HepG2 (cell line): ENCODE measurements around the gene NAPEPLD. TPM values are rescaled to one million over a fixed set of nuclear protein-coding genes. Genes with fewer than 3 reads are reported as not detected.

ENCODE experiments used
- ATAC-seq: fragments of 200-7000 bp; cut with Tn5 transposase; 3 replicates; pipeline ENCODE4 v1.9.1; 2020; ENCODE audit warnings: mild to moderate bottlenecking, moderate library complexity
- BruUV-seq: library from RNA; stranded (reverse); fragments of 400-500 nt; replicated peaks from 2 replicates; lab custom pipeline; 2021; lab: Mats Ljungman, UMichigan
- CTCF ChIA-PET: fragments of 300-600 bp; formaldehyde crosslinking; extraction: SDS; loops from one replicate; lab custom pipeline; 2021; ENCODE audit warnings: low total read pairs, inconsistent platforms, low intra/inter-chr PET ratio; lab: Yijun Ruan, JAX
- POLR2A ChIA-PET: fragments of 350-600 bp; sonication (Branson Sonifier 250); formaldehyde crosslinking; loops from one replicate; lab custom pipeline; 2020; ENCODE audit warnings: antibody characterized with exemption, inconsistent platforms; lab: Yijun Ruan, JAX
- DNase-seq: peaks from one replicate; pipeline ENCODE4 v3.0.0-alpha.2; 2015; ENCODE audit warnings: low spot score
- FAIRE-seq: peaks from 3 replicates; lab custom pipeline; 2011; peaks lifted over from hg19 to GRCh38; lab: Jason Lieb, UNC
- H2AFZ ChIP-seq: one replicate; pipeline ENCODE4 v1.6.1; 2011; ENCODE audit warnings: low read length, inconsistent platforms
- H3K27ac ChIP-seq: fragments of 300-600 bp; 3 replicates; pipeline ENCODE4 v1.8.0; 2011; ENCODE audit warnings: mixed run types, mild to moderate bottlenecking, mixed read lengths, low read length, inconsistent platforms; ENCODE audit not compliant: insufficient read depth; ENCODE audit errors: extremely low read length
- H3K27me3 ChIP-seq, 2 experiments: fragments of 200-600 bp in 1 of 2; 2 replicates in 1 of 2; 3 replicates in 1 of 2; pipeline versions ENCODE4 v1.6.0 to v1.8.0; 2011; ENCODE audit warnings: low read length in 2 of 2, mild to moderate bottlenecking in 2 of 2, moderate library complexity in 2 of 2, inconsistent platforms in 1 of 2; ENCODE audit not compliant: insufficient read depth in 2 of 2, control insufficient read depth in 1 of 2
- H3K36me3 ChIP-seq, 2 experiments: fragments of 200-600 bp in 1 of 2; replicated peaks in 1 of 2; 2 replicates in 1 of 2; 3 replicates in 1 of 2; pipeline versions ENCODE4 v1.5.1 to v1.8.0; 2011; ENCODE audit warnings: low read length in 2 of 2, inconsistent platforms in 1 of 2; ENCODE audit not compliant: insufficient read depth in 2 of 2, control insufficient read depth in 1 of 2
- H3K4me1 ChIP-seq: 2 replicates; pipeline ENCODE4 v1.5.1; 2012; ENCODE audit warnings: low read length, inconsistent platforms; ENCODE audit not compliant: insufficient read depth
- H3K4me2 ChIP-seq: 2 replicates; pipeline ENCODE4 v1.6.0; 2011; ENCODE audit warnings: low read depth, low read length, inconsistent platforms
- H3K4me3 ChIP-seq, 3 experiments: fragments of 200-600 bp in 1 of 3; sonication (generic), shearing (Covaris generic) in 1 of 3; replicated peaks in 1 of 3; 2 replicates each; pipeline ENCODE4 v1.5.1; 2011 to 2016; ENCODE audit warnings: low read length in 3 of 3, inconsistent platforms in 2 of 3, low read depth in 2 of 3, mild to moderate bottlenecking in 2 of 3, control low read depth in 1 of 3, mixed read lengths in 1 of 3; ENCODE audit not compliant: insufficient read depth in 1 of 3
- H3K79me2 ChIP-seq: one replicate; pipeline ENCODE4 v1.6.1; 2011; ENCODE audit warnings: low read length, inconsistent platforms; ENCODE audit not compliant: insufficient read depth
- H3K9ac ChIP-seq: 2 replicates; pipeline ENCODE4 v1.6.0; 2011; ENCODE audit warnings: mild to moderate bottlenecking, low read depth, low read length, inconsistent platforms; ENCODE audit not compliant: insufficient read depth
- H3K9me3 ChIP-seq: 2 replicates; pipeline ENCODE4 v1.5.1; 2012; ENCODE audit warnings: mild to moderate bottlenecking, low read length
- H4K20me1 ChIP-seq: 2 replicates; pipeline ENCODE4 v1.6.0; 2011; ENCODE audit warnings: inconsistent platforms, mild to moderate bottlenecking, low read length, moderate library complexity; ENCODE audit not compliant: insufficient read depth
- CEBPG ChIP-seq: IDR thresholded peaks from 2 replicates; pipeline ENCODE4 v1.6.1; 2016
- HOXA3 ChIP-seq: sonication (generic); formaldehyde crosslinking; IDR thresholded peaks from 2 replicates; pipeline ENCODE4 v1.5.0; 2020; ENCODE audit warnings: missing genetic modification reagents
- HOXD1 ChIP-seq: sonication (generic); formaldehyde crosslinking; IDR thresholded peaks from 2 replicates; pipeline ENCODE4 v1.5.0; 2020; ENCODE audit warnings: missing genetic modification reagents
- KLF11 ChIP-seq: IDR thresholded peaks from 2 replicates; pipeline ENCODE4 v1.6.1; 2016; ENCODE audit warnings: missing compliant biosample characterization
- MEIS2 ChIP-seq: sonication (generic); formaldehyde crosslinking; IDR thresholded peaks from 2 replicates; pipeline ENCODE4 v1.9.0; 2021; ENCODE audit warnings: mild to moderate bottlenecking, missing genetic modification reagents
- POLR2AphosphoS5 ChIP-seq: IDR thresholded peaks from 2 replicates; pipeline ENCODE4 v1.6.1; 2012; ENCODE audit warnings: low read depth, low read length
- TCF12 ChIP-seq, 2 experiments: fragments of 450-650 bp in 1 of 2; sonication (generic) in 1 of 2; formaldehyde crosslinking in 1 of 2; IDR thresholded peaks; 2 replicates each; pipeline versions ENCODE4 v1.6.1 to v1.8.0; 2017 to 2022; ENCODE audit warnings: antibody characterized with exemption in 1 of 2, mild to moderate bottlenecking in 1 of 2, missing genetic modification reagents in 1 of 2, moderate library complexity in 1 of 2
- ZFX ChIP-seq: sonication (generic); formaldehyde crosslinking; IDR thresholded peaks from 2 replicates; pipeline ENCODE4 v1.4.0; 2020; ENCODE audit warnings: mild to moderate bottlenecking, low read depth, missing genetic modification reagents, moderate library complexity
- ZKSCAN5 ChIP-seq: sonication (generic); formaldehyde crosslinking; IDR thresholded peaks from 2 replicates; pipeline ENCODE4 v1.5.1; 2020; ENCODE audit warnings: mild to moderate bottlenecking, missing genetic modification reagents
- ZNF24 ChIP-seq: fragments of 450-650 bp; IDR thresholded peaks from 2 replicates; pipeline ENCODE4 v1.6.1; 2017; ENCODE audit warnings: antibody characterized with exemption, mild to moderate bottlenecking
- ZNF496 ChIP-seq: sonication (generic); formaldehyde crosslinking; IDR thresholded peaks from 2 replicates; pipeline ENCODE4 v1.8.1; 2023; ENCODE audit warnings: mild to moderate bottlenecking, moderate library complexity, missing genetic modification reagents; ENCODE audit not compliant: insufficient replicate concordance
- ZNF572 ChIP-seq: sonication (generic); formaldehyde crosslinking; IDR thresholded peaks from 2 replicates; pipeline ENCODE4 v1.5.1; 2020; ENCODE audit warnings: mild to moderate bottlenecking, missing genetic modification reagents
- ZNF749 ChIP-seq: sonication (generic); formaldehyde crosslinking; IDR thresholded peaks from 2 replicates; pipeline ENCODE4 v1.8.0; 2022; ENCODE audit warnings: mild to moderate bottlenecking, missing genetic modification reagents, moderate library complexity, borderline replicate concordance
- ZSCAN12 ChIP-seq: sonication (generic); formaldehyde crosslinking; IDR thresholded peaks from 2 replicates; pipeline ENCODE4 v1.9.0; 2021; ENCODE audit warnings: mild to moderate bottlenecking, missing genetic modification reagents
- WGBS: methylation state at CpG from one replicate; pipeline ENCODE4 v1.1.6; 2017; ENCODE audit warnings: low lambda C conversion rate; 5-methylcytosine and 5-hydroxymethylcytosine counted together
- in situ Hi-C: cut with HindIII; loops from 2 replicates; pipeline ENCODE4 v1.10.0; 2017; ENCODE audit warnings: low pct_unique_long_range_greater_than_20kb; ENCODE audit not compliant: extremely low pct_ligation_motif_present
- intact Hi-C: fragments of 100-400 bp; cut with micrococcal nuclease; formaldehyde crosslinking; loops from one replicate; pipeline ENCODE4 v1.10.0; 2022; ENCODE audit not compliant: unreplicated experiment
- polyA plus RNA-seq, 8 experiments: library from polyadenylated mRNA; depleted of rRNA in 3 of 8; stranded (reverse) in 7 of 8; unstranded in 1 of 8; fragments of >200 nt; fragmentation: Illumina TruSeq in 4 of 8; extraction: Trizol in 4 of 8; gene quantifications; 2 replicates each; pipeline versions ENCODE4 v1.2.1 to v1.2.3, GENCODE V29; 2011 to 2016; ENCODE audit warnings: low read depth in 4 of 8, missing spikeins in 1 of 8, mixed read lengths in 1 of 8; ENCODE audit not compliant: insufficient read depth in 1 of 8
- total RNA-seq, 5 experiments: library from RNA; depleted of rRNA; stranded (reverse); fragments of >200 nt; fragmentation: Illumina TruSeq; extraction: Trizol; gene quantifications; 2 replicates each; pipeline ENCODE4 v1.2.3, GENCODE V29; 2016; ENCODE audit warnings: low read depth in 1 of 5
- TF ChIP-seq, protein P1 (sequence below): sonication (generic); formaldehyde crosslinking; IDR thresholded peaks from 2 replicates; pipeline ENCODE4 v1.4.0; 2020; ENCODE audit warnings: missing genetic modification reagents
- TF ChIP-seq, protein P2 (sequence below): sonication (generic); formaldehyde crosslinking; IDR thresholded peaks from 2 replicates; pipeline ENCODE4 v1.4.0; 2020; ENCODE audit warnings: missing genetic modification reagents, mild to moderate bottlenecking, borderline replicate concordance

The NAPEPLD gene
- total and polyA plus RNA-seq, 2 of the 13 experiments (the other 11 are each of a cell fraction or from before 2014, with no cell fraction given) = 3.4 to 5.6 TPM

DNA sequence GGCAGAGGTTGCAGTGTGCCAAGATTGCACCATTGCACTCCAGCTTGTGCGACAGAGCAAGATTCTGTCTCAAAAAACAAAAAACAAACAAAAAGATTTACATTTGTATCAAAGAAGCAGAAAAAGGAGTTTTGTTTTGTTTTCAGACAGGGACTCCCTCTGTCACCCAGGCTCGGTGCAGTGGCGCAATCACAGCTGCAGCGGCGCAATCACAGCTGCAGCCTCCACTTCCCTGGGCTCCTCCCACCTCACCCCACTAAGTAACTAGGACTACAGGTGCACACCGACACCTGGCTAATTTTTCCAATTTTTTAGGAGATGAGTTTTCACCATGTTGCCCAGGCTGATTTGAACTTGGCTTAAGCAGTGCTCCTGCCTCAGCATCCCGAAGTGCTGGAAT, 72.1 kb downstream of the NAPEPLD start (continued):
- TF ChIP-seq CEBPG (CRISPR knock-in tag) = peak; percentile 37; the same call in 1 of the 2 replicates
- TF ChIP-seq ZFX (CRISPR knock-in tag) = no peak
- no peak for TF ChIP-seq ZKSCAN5 (CRISPR knock-in tag)
- peak; percentile 21; the same call in 1 of the 2 replicates for TF ChIP-seq HOXA3

DNA sequence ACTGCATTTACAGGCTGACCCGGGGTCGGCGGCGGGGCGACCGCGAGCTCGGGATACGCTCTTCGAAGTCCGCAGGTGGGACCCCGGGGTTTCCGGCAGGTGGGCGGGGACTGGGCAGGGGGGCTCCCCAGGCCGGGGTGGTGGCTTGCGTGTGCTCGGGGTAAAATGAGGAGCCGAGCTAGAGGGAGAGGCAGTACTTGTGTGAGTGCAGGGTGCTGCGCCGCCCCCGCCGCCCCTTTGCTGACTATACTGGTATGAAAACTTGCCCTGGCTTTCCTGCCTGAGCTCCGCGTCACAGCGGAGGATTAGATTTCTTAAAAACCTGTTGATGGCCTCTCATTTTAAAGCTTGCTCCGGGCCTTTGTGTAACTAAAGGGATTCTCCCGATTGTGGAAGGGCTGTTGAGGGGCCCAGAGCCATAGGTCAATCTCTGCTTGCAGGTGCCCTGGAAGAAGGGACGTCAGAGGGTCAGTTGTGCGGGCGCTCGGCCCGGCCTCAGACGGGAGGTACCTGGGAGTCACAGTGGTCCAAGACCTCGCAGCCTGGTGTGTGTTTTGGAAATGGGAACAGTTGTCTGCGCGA, 73.5 kb downstream of the NAPEPLD start:
- peaks cover 22% of the 10 kb centered on the region for H3K4me1 ChIP-seq
- in situ Hi-C loops = no loop called here
- WGBS = 0% methylated on average over 3 of the region's 36 CpGs
- no peaks in the 10 kb centered on the region; a peak in 1 of 5 replicates for H3K36me3 ChIP-seq
- peak overlapping the region; percentile 78 for H3K9ac ChIP-seq
- H3K27ac ChIP-seq = peak overlapping the region; percentile 76
- BruUV-seq = no TSS peak
- intact Hi-C loops = loop anchor here (1.0 kb wide), 1 partner anchor 74 kb away; the partner anchor contains the start of gene NAPEPLD
- no peaks in the 10 kb centered on the region; a peak in 1 of 5 replicates for H3K27me3 ChIP-seq
- peaks cover 21% of the 10 kb centered on the region for H3K79me2 ChIP-seq
- H3K9me3 ChIP-seq = no peaks in the 10 kb centered on the region
- peak; percentile 54 for ATAC-seq
- no peak for FAIRE-seq
- no peak overlapping the region for H2AFZ ChIP-seq
- H3K4me2 ChIP-seq = peak overlapping the region; percentile 95
- H4K20me1 ChIP-seq = no peaks in the 10 kb centered on the region
- POLR2A ChIA-PET = interaction anchor here (0.8 to 2.3 kb wide), 11 partner anchors 8 to 1938 kb away, joined by 3 to 17 read pairs (median 7); partner anchors contain the start of genes FAM185A and NAPEPLD
- peak overlapping the region; percentile 80 to 93 (median 91) for H3K4me3 ChIP-seq
- CTCF ChIA-PET = no interaction called here
- DNase-seq = peak; percentile 50
- TF ChIP-seq HOXD1 (CRISPR knock-in tag) = 0 out of 2 replicates have a peak, but pooled peaks have one; percentile 18
- no peak for TF ChIP-seq ZNF24
- TF ChIP-seq ZNF572 (CRISPR knock-in tag) = peak; percentile 22; the same call in 1 of the 2 replicates
- no peak for TF ChIP-seq ZSCAN12
- no peak for TF ChIP-seq ZNF496 (CRISPR knock-in tag)
- no peak for TF ChIP-seq KLF11 (CRISPR knock-in tag)
- TF ChIP-seq ZNF749 (CRISPR knock-in tag) = no peak
- TF ChIP-seq, protein P1, sequence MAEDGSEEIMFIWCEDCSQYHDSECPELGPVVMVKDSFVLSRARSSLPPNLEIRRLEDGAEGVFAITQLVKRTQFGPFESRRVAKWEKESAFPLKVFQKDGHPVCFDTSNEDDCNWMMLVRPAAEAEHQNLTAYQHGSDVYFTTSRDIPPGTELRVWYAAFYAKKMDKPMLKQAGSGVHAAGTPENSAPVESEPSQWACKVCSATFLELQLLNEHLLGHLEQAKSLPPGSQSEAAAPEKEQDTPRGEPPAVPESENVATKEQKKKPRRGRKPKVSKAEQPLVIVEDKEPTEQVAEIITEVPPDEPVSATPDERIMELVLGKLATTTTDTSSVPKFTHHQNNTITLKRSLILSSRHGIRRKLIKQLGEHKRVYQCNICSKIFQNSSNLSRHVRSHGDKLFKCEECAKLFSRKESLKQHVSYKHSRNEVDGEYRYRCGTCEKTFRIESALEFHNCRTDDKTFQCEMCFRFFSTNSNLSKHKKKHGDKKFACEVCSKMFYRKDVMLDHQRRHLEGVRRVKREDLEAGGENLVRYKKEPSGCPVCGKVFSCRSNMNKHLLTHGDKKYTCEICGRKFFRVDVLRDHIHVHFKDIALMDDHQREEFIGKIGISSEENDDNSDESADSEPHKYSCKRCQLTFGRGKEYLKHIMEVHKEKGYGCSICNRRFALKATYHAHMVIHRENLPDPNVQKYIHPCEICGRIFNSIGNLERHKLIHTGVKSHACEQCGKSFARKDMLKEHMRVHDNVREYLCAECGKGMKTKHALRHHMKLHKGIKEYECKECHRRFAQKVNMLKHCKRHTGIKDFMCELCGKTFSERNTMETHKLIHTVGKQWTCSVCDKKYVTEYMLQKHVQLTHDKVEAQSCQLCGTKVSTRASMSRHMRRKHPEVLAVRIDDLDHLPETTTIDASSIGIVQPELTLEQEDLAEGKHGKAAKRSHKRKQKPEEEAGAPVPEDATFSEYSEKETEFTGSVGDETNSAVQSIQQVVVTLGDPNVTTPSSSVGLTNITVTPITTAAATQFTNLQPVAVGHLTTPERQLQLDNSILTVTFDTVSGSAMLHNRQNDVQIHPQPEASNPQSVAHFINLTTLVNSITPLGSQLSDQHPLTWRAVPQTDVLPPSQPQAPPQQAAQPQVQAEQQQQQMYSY (CRISPR knock-in tag) = peak; percentile 45; the same call in 1 of the 2 replicates
- peak; percentile 10; the same call in 1 of the 2 replicates for TF ChIP-seq POLR2AphosphoS5
- TF ChIP-seq TCF12 (IDR thresholded peaks at IDR 0.05) = no peak
- peak; percentile 3; the same call in 1 of the 2 replicates for TF ChIP-seq TCF12 (CRISPR knock-in tag; IDR thresholded peaks at IDR 0.05)
- TF ChIP-seq, protein P2, sequence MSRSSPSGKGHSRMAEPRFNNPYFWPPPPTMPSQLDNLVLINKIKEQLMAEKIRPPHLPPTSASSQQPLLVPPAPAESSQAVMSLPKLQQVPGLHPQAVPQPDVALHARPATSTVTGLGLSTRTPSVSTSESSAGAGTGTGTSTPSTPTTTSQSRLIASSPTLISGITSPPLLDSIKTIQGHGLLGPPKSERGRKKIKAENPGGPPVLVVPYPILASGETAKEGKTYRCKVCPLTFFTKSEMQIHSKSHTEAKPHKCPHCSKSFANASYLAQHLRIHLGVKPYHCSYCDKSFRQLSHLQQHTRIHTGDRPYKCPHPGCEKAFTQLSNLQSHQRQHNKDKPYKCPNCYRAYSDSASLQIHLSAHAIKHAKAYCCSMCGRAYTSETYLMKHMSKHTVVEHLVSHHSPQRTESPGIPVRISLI = no peak
- 0 out of 2 replicates have a peak, but pooled peaks have one; percentile 44 for TF ChIP-seq MEIS2 (CRISPR knock-in tag)
